Fibroblast of lung (primary cell): ENCODE measurements around the gene AMOT.

Experiments used
- CTCF ChIP-seq, 2 donors: IDR thresholded peaks in 1 of 2; conservative IDR thresholded peaks in 1 of 2; 1 replicate in 1 of 2; 2 replicates in 1 of 2; pipeline ENCODE4 v1.5.1; 2011 to 2012; ENCODE audit warnings: low read length in 2 of 2, control low read depth in 1 of 2, inconsistent platforms in 1 of 2, low read depth in 1 of 2, mild to moderate bottlenecking in 1 of 2
- EZH2 ChIP-seq: IDR thresholded peaks from 2 replicates; pipeline ENCODE4 v1.5.1; 2012; ENCODE audit warnings: low read length, control low read depth, mild to moderate bottlenecking; ENCODE audit errors: missing control alignments

- no peak for TF ChIP-seq CTCF (conservative IDR thresholded peaks at IDR 0.05 in 1 of 2, IDR thresholded peaks at IDR 0.05 in 1 of 2; ENCODE audit: low read depth in 1 of 2, low read length in 2 of 2)
- TF ChIP-seq EZH2: no peak
These were observed 89.6 kb downstream of the AMOT start for GRCh38 chrX:112751076-112751475.
